Activated T-cell treated with anti-CD3 and anti-CD28 coated beads, Interleukin-2, amount 50 U/mL, for 24 hours (primary cell): Measurements from ENCODE around the gene SCGB1A1.

Source experiments
- DNase-seq: peaks from one replicate; pipeline ENCODE4 v3.0.0-alpha.2; 2020
- H3K27ac Mint-ChIP-seq: 2 replicates; pipeline ENCODE4 v1.8.0; 2020; ENCODE audit warnings: mild to moderate bottlenecking, mixed read lengths
- H3K27me3 Mint-ChIP-seq: 2 replicates; pipeline ENCODE4 v1.8.0; 2020; ENCODE audit warnings: mixed read lengths
- H3K36me3 Mint-ChIP-seq: 2 replicates; pipeline ENCODE4 v1.8.0; 2020; ENCODE audit warnings: low read depth, mixed read lengths
- H3K4me1 Mint-ChIP-seq: 2 replicates; pipeline ENCODE4 v1.8.0; 2020; ENCODE audit warnings: low read depth, mixed read lengths
- H3K4me3 Mint-ChIP-seq: 2 replicates; pipeline ENCODE4 v1.8.0; 2020; ENCODE audit warnings: mild to moderate bottlenecking, moderate library complexity, mixed read lengths
- H3K9me3 Mint-ChIP-seq: 2 replicates; pipeline ENCODE4 v1.8.0; 2020; ENCODE audit warnings: mixed read lengths

Gene SCGB1A1

GRCh38 chr11:62459080-62459479, 40.2 kb downstream of the SCGB1A1 start:
- no peak for DNase-seq
- Mint-ChIP-seq H3K9me3 (no peaks in the 10 kb centered on the region), H3K27ac (peak overlapping the region; percentile 6), H3K4me3 (no peak overlapping the region), H3K27me3 (no peaks in the 10 kb centered on the region), H3K36me3 (no peaks in the 10 kb centered on the region), H3K4me1 (peaks cover 4% of the 10 kb centered on the region)

DNA sequence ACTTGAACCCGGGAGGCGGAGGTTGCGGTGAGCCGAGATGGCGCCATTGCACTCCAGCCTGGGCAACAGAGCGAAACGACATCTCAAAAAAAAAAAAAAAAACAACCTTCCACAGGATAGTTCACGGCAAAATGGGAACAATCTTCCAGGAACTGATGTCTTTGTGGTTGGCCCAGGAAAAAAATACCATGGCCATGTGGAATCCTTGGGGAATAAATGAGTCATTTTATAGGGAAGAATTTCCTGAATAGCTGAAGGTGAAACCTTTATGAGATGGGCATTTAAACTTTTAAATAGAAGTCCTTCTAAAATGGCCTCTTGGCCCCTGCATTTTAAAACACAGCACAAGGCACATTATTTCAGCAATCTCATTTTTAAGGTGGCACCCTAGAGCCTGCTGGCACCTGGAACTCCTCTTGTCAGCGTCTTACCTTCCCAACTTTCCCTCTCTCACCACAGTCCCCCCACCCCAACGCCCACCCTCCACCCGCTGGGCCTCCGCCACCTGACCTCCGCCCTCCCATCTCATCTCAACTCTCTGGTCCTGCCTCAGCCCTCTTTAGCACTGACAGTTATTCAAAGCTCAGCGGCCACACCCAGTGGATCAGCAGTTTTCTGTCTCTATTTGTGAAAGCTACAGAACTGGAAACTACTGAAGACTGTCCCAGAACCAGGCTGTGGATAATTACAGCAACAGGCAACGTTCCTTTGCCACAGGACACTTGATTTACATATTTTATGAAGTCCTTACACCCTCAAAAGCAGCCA, 43.1 kb downstream of the SCGB1A1 start:
- Mint-ChIP-seq H3K4me3 (no peak overlapping the region), H3K27ac (no peak overlapping the region), H3K27me3 (no peaks in the 10 kb centered on the region), H3K9me3 (no peaks in the 10 kb centered on the region), H3K4me1 (peaks cover 4% of the 10 kb centered on the region), H3K36me3 (no peaks in the 10 kb centered on the region)
- DNase-seq = no peak

DNA sequence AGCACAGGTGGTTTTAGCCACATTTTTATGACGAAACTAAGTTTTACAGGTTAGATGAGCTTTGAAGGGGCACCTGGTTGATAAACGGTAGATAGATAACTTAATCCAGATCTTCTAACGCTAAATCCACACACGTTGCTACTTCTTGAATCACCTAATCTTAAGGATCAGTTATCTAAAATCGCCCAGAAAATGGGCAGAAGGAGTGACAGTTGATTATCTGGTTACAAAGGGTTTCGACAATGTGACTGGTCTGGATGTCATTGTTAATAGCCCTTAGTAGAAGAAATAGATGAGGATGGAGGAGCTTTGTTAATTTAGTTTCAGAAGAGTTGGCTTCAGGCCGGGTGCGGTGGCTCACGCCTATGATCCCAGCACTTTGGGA, 43.7 kb downstream of the SCGB1A1 start:
- H3K27me3 Mint-ChIP-seq = no peaks in the 10 kb centered on the region
- H3K4me1 Mint-ChIP-seq = peaks cover 4% of the 10 kb centered on the region
- no peaks in the 10 kb centered on the region for H3K36me3 Mint-ChIP-seq
- no peak for DNase-seq
- H3K27ac Mint-ChIP-seq = no peak overlapping the region
- no peaks in the 10 kb centered on the region for H3K9me3 Mint-ChIP-seq
- no peak overlapping the region for H3K4me3 Mint-ChIP-seq

GRCh38 chr11:62463121-62463542, 44.3 kb downstream of the SCGB1A1 start:
- no peak overlapping the region for H3K4me3 Mint-ChIP-seq
- DNase-seq = no peak
- peaks cover 4% of the 10 kb centered on the region for H3K4me1 Mint-ChIP-seq
- H3K36me3 Mint-ChIP-seq = no peaks in the 10 kb centered on the region
- no peaks in the 10 kb centered on the region for H3K27me3 Mint-ChIP-seq
- no peaks in the 10 kb centered on the region for H3K9me3 Mint-ChIP-seq
- no peak overlapping the region for H3K27ac Mint-ChIP-seq

- Mint-ChIP-seq H3K27me3 (no peaks in the 10 kb centered on the region), H3K4me1 (peaks cover 4% of the 10 kb centered on the region), H3K27ac (no peak overlapping the region), H3K4me3 (no peak overlapping the region), H3K36me3 (no peaks in the 10 kb centered on the region), H3K9me3 (no peaks in the 10 kb centered on the region)
- no peak for DNase-seq
These were observed 45.8 kb downstream of the SCGB1A1 start for GRCh38 chr11:62464655-62465054.

- H3K36me3 Mint-ChIP-seq = no peaks in the 10 kb centered on the region
- no peaks in the 10 kb centered on the region for H3K27me3 Mint-ChIP-seq
- H3K4me1 Mint-ChIP-seq = peaks cover 4% of the 10 kb centered on the region
- DNase-seq = no peak
- H3K4me3 Mint-ChIP-seq = no peak overlapping the region
- no peak overlapping the region for H3K27ac Mint-ChIP-seq
- H3K9me3 Mint-ChIP-seq = no peaks in the 10 kb centered on the region
These were observed 47.6 kb downstream of the SCGB1A1 start for GRCh38 chr11:62466444-62466843.

GRCh38 chr11:62468577-62468976, 49.7 kb downstream of the SCGB1A1 start:
- peaks cover 5% of the 10 kb centered on the region for H3K4me1 Mint-ChIP-seq
- no peak for DNase-seq
- H3K27me3 Mint-ChIP-seq = no peaks in the 10 kb centered on the region
- H3K9me3 Mint-ChIP-seq = no peaks in the 10 kb centered on the region
- no peaks in the 10 kb centered on the region for H3K36me3 Mint-ChIP-seq
- no peak overlapping the region for H3K4me3 Mint-ChIP-seq
- H3K27ac Mint-ChIP-seq = no peak overlapping the region

DNA sequence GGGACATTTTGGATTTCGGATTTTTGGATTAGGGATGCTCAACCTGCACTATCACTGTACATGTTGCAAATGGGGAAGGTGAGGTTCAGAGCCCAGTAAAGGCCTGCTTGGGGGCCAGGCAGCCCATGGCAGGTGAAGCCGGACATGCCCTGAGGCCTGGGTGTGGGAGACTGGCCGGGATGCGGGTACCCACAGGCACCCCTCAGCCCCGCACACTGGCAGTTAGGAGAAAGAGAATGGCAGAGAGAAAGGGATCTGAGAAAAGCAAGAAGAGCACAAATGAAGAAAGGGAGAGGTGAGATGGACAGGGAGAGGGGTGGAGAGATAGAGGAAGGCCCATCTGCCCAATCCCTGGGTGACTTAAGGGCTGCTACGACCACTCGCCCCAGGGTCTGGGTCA, 52.8 kb downstream of the SCGB1A1 start:
- peaks cover 5% of the 10 kb centered on the region for H3K4me1 Mint-ChIP-seq
- no peak overlapping the region for H3K4me3 Mint-ChIP-seq
- no peaks in the 10 kb centered on the region for H3K9me3 Mint-ChIP-seq
- DNase-seq = no peak
- H3K27ac Mint-ChIP-seq = no peak overlapping the region
- no peaks in the 10 kb centered on the region for H3K27me3 Mint-ChIP-seq
- H3K36me3 Mint-ChIP-seq = no peaks in the 10 kb centered on the region

GRCh38 chr11:62472063-62472884, 53.4 kb downstream of the SCGB1A1 start:
- H3K36me3 Mint-ChIP-seq = no peaks in the 10 kb centered on the region
- no peak overlapping the region for H3K27ac Mint-ChIP-seq
- DNase-seq = no peak
- H3K27me3 Mint-ChIP-seq = no peaks in the 10 kb centered on the region
- H3K4me3 Mint-ChIP-seq = no peak overlapping the region
- H3K4me1 Mint-ChIP-seq = peaks cover 5% of the 10 kb centered on the region
- H3K9me3 Mint-ChIP-seq = no peaks in the 10 kb centered on the region
